Measurements from ENCODE around the gene KCNJ12. TPM values are rescaled to one million over a fixed set of nuclear protein-coding genes. Genes with fewer than 3 reads are reported as not detected.
"Not testable (repeated sequence)": the region's sequence is repeated elsewhere in the genome, so short reads cannot be mapped to it uniquely, and the experiment has no call there.

KCNJ12 gene
- total and polyA plus RNA-seq, 2 of the 13 experiments (the other 11 are each of a cell fraction or from before 2014, with no cell fraction given) = not detected

DNA sequence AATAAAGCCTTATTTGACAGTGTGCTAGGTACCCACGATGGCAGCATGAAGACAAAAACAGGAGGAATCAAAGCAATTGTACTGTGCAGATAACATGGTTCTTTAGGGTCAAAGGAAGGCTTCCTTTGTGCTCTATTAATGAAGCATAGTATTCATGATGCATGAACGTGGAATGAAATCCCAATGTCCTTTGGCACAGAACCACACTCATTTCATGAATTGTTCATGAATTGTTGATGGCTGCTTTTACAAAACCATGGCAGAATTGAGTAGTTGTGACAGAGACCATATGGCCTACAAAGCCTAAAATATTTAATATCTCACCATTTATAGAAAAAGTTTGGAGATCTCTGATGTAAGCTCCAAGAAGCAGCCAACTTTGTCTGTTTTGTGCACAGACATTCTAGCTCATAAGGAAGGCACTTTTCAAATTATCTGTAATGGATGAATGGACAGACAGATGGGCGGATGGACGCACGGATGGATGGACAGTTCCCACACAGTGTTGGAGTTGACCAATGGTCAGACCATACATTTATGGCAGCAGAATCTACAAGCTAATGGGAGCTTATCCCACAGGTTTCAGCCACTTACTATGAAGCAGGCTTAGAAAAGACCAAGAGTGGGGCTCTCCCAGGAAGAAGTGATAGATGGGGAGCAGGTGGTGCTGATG lies 52.7 kb downstream of the KCNJ12 start:
- H3K9me3 ChIP-seq (ENCODE audit: low read length); CTCF ChIA-PET (ENCODE audit: low intra/inter-chr PET ratio, low total read pairs); DNase-seq (ENCODE audit: low spot score); H3K4me2 ChIP-seq (ENCODE audit: low read depth, low read length); H3K36me3 ChIP-seq (replicated peaks in 1 of 2; ENCODE audit: control insufficient read depth in 1 of 2, insufficient read depth in 2 of 2, low read length in 2 of 2); H2AFZ ChIP-seq (ENCODE audit: low read length); H3K4me3 ChIP-seq (replicated peaks in 1 of 3; ENCODE audit: insufficient read depth in 1 of 3, low read depth in 2 of 3, low read length in 3 of 3); H4K20me1 ChIP-seq (ENCODE audit: insufficient read depth, low read length); H3K27me3 ChIP-seq (ENCODE audit: control insufficient read depth in 1 of 2, insufficient read depth in 2 of 2, low read length in 2 of 2); H3K79me2 ChIP-seq (ENCODE audit: insufficient read depth, low read length); intact Hi-C loops (cut with micrococcal nuclease; ENCODE audit: unreplicated experiment); in situ Hi-C loops (cut with HindIII; ENCODE audit: extremely low pct_ligation_motif_present, low pct_unique_long_range_greater_than_20kb); BruUV-seq (replicated peaks); POLR2A ChIA-PET; H3K4me1 ChIP-seq (ENCODE audit: insufficient read depth, low read length); ATAC-seq; H3K27ac ChIP-seq (ENCODE audit: extremely low read length, insufficient read depth, low read length); H3K9ac ChIP-seq (ENCODE audit: insufficient read depth, low read depth, low read length): not testable (repeated sequence)
- WGBS (ENCODE audit: low lambda C conversion rate) = 31% methylated on average over 5 of the region's 5 CpGs
- peak; percentile 57 for FAIRE-seq

DNA sequence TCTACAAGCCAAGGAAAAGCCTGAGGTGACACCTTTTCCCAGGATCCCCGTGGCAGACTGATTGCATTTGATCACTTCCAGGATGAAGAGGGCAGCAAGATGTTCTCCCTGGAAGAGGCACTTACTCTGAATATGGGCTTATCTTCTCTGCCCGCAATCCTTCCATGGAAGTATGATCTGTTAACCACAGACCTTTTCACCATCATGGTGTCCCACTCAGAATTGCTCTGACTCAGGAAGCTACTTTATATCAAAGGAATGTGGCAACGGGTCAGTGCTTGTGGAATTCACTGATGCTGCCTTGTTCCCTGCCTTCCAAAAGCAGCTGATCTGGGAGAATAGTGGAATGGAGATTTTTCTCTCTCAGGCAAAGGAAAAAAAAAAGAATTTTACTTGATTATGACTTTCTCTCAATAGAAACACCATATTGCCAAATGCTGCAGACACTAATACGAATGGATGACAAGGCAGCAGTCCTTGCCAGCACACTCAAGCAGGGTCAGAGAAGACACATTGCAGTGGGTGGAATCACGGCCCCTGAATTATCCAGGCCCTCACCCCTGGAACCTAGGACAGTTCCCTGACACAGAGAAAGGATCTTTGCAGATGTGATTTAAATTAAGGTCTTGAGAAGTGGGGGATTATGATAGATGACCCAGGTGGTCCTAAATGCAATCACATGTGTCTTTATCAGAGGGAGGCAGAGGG lies 53.9 kb downstream of the KCNJ12 start:
- intact Hi-C loops (cut with micrococcal nuclease; ENCODE audit: unreplicated experiment); H3K9ac ChIP-seq (ENCODE audit: insufficient read depth, low read depth, low read length); H3K4me2 ChIP-seq (ENCODE audit: low read depth, low read length); CTCF ChIA-PET (ENCODE audit: low intra/inter-chr PET ratio, low total read pairs); BruUV-seq (replicated peaks); in situ Hi-C loops (cut with HindIII; ENCODE audit: extremely low pct_ligation_motif_present, low pct_unique_long_range_greater_than_20kb); H4K20me1 ChIP-seq (ENCODE audit: insufficient read depth, low read length); H3K36me3 ChIP-seq (replicated peaks in 1 of 2; ENCODE audit: control insufficient read depth in 1 of 2, insufficient read depth in 2 of 2, low read length in 2 of 2); H3K9me3 ChIP-seq (ENCODE audit: low read length); H3K27ac ChIP-seq (ENCODE audit: extremely low read length, insufficient read depth, low read length); H3K27me3 ChIP-seq (ENCODE audit: control insufficient read depth in 1 of 2, insufficient read depth in 2 of 2, low read length in 2 of 2); FAIRE-seq; ATAC-seq; POLR2A ChIA-PET; H3K4me3 ChIP-seq (replicated peaks in 1 of 3; ENCODE audit: insufficient read depth in 1 of 3, low read depth in 2 of 3, low read length in 3 of 3); H3K79me2 ChIP-seq (ENCODE audit: insufficient read depth, low read length); DNase-seq (ENCODE audit: low spot score); H2AFZ ChIP-seq (ENCODE audit: low read length); H3K4me1 ChIP-seq (ENCODE audit: insufficient read depth, low read length): not testable (repeated sequence)
- under 1% methylated on average over 5 of the region's 5 CpGs for WGBS (ENCODE audit: low lambda C conversion rate)

- in situ Hi-C loops (cut with HindIII; ENCODE audit: extremely low pct_ligation_motif_present, low pct_unique_long_range_greater_than_20kb); H3K4me2 ChIP-seq (ENCODE audit: low read depth, low read length); FAIRE-seq; H2AFZ ChIP-seq (ENCODE audit: low read length); DNase-seq (ENCODE audit: low spot score); H3K4me3 ChIP-seq (replicated peaks in 1 of 3; ENCODE audit: insufficient read depth in 1 of 3, low read depth in 2 of 3, low read length in 3 of 3); H3K27ac ChIP-seq (ENCODE audit: extremely low read length, insufficient read depth, low read length); H3K9ac ChIP-seq (ENCODE audit: insufficient read depth, low read depth, low read length); BruUV-seq (replicated peaks); H3K79me2 ChIP-seq (ENCODE audit: insufficient read depth, low read length); ATAC-seq; H4K20me1 ChIP-seq (ENCODE audit: insufficient read depth, low read length); H3K4me1 ChIP-seq (ENCODE audit: insufficient read depth, low read length); H3K27me3 ChIP-seq (ENCODE audit: control insufficient read depth in 1 of 2, insufficient read depth in 2 of 2, low read length in 2 of 2); H3K36me3 ChIP-seq (replicated peaks in 1 of 2; ENCODE audit: control insufficient read depth in 1 of 2, insufficient read depth in 2 of 2, low read length in 2 of 2); POLR2A ChIA-PET; CTCF ChIA-PET (ENCODE audit: low intra/inter-chr PET ratio, low total read pairs); intact Hi-C loops (cut with micrococcal nuclease; ENCODE audit: unreplicated experiment); H3K9me3 ChIP-seq (ENCODE audit: low read length): not testable (repeated sequence)
- 42% methylated on average over 2 of the region's 5 CpGs for WGBS (ENCODE audit: low lambda C conversion rate)
Measured at GRCh38 chr17:21433971-21434370, 57.8 kb downstream of the KCNJ12 start.

DNA sequence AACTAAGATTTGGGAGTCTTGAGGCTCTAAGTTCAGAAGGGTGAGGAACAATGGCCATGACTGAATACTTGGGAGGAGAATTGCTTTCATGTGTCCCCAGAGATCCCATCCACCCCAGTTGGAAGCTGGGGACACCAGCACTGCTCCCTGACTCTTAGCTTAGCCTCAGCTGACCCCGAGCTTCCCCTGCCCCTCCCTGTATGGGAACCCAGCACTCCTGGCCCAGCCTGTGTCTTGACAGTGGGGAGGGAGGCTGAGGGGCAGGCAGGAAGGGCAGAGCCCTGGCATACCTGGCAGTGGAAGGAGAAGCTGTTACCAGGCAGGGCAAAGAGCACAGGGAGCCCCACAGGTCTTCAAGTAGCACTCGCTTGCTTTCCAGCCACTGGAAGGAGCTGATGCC lies 58.8 kb downstream of the KCNJ12 start:
- H3K4me3 ChIP-seq (replicated peaks in 1 of 3; ENCODE audit: insufficient read depth in 1 of 3, low read depth in 2 of 3, low read length in 3 of 3); BruUV-seq (replicated peaks); H3K4me1 ChIP-seq (ENCODE audit: insufficient read depth, low read length); H3K27ac ChIP-seq (ENCODE audit: extremely low read length, insufficient read depth, low read length); POLR2A ChIA-PET; H3K79me2 ChIP-seq (ENCODE audit: insufficient read depth, low read length); intact Hi-C loops (cut with micrococcal nuclease; ENCODE audit: unreplicated experiment); H3K9ac ChIP-seq (ENCODE audit: insufficient read depth, low read depth, low read length); DNase-seq (ENCODE audit: low spot score); H3K27me3 ChIP-seq (ENCODE audit: control insufficient read depth in 1 of 2, insufficient read depth in 2 of 2, low read length in 2 of 2); ATAC-seq; H2AFZ ChIP-seq (ENCODE audit: low read length); FAIRE-seq; H4K20me1 ChIP-seq (ENCODE audit: insufficient read depth, low read length); H3K4me2 ChIP-seq (ENCODE audit: low read depth, low read length); H3K9me3 ChIP-seq (ENCODE audit: low read length); H3K36me3 ChIP-seq (replicated peaks in 1 of 2; ENCODE audit: control insufficient read depth in 1 of 2, insufficient read depth in 2 of 2, low read length in 2 of 2); CTCF ChIA-PET (ENCODE audit: low intra/inter-chr PET ratio, low total read pairs); in situ Hi-C loops (cut with HindIII; ENCODE audit: extremely low pct_ligation_motif_present, low pct_unique_long_range_greater_than_20kb): not testable (repeated sequence)
- 27% methylated on average over 1 of the region's 2 CpGs for WGBS (ENCODE audit: low lambda C conversion rate)

Data from HepG2 (cell line).